Measurements from ENCODE around the gene NEMP1. TPM values are rescaled to one million over a fixed set of nuclear protein-coding genes. Genes with fewer than 3 reads are reported as not detected.

Gene NEMP1
- 19.7 to 23.2 TPM (median 21.8 TPM) in 3 replicates for total RNA-seq

DNA sequence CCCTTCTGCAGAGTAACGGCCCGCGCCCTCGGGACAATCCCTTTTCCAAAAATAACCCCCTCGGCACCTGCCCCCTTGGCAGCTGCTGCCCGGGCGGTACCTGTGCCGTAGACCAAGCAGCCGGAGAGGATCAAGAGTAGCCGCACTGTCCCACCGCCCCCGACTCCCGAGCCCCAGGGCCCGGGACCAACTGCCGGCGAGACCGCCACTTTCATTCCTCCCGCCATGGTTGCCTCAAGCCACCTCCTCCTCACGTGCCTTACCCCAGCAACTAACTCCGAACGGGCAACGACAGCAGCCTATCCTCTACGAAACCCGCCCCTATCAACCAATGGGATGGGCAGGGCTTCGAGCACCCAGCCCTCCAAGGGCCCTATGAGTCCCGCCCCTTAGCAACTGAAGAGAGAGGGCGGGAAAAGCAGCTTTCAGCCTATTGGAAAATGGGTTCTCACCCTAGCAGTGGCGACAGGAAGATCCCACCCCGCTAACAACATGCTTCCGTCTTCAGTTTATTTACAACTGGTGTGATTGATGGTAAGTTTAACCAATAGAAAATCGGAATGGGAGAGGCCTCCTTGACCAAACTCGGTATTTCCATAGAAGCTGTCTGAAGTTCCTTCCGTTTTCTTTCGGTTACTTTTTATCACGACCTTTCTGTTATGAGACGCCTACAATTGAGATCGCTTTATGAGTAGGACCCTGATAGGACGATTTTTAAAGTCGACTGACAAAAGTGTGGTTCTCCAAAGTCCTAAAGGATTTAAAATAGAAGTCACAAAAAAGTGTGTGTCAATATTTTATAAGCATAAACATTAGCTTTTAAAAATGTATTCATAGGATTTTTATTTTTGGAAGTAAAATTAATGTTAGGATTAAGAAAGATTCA lies at the start of gene NEMP1:
TSS of gene NEMP1 (minus strand) at position 273 of the 886 bp plus-strand sequence. CDS start at position 227, 46 bp downstream.
- peaks cover 22% of the 10 kb centered on the region for H3K4me1 Mint-ChIP-seq
- peak; percentile 89 for DNase-seq (ENCODE audit: low spot score in 2 of 2, unreplicated experiment in 2 of 2)
- H3K9me3 Mint-ChIP-seq = no peaks in the 10 kb centered on the region
- peaks cover 4% of the 10 kb centered on the region for H3K36me3 Mint-ChIP-seq
- TF ChIP-seq, protein P1, sequence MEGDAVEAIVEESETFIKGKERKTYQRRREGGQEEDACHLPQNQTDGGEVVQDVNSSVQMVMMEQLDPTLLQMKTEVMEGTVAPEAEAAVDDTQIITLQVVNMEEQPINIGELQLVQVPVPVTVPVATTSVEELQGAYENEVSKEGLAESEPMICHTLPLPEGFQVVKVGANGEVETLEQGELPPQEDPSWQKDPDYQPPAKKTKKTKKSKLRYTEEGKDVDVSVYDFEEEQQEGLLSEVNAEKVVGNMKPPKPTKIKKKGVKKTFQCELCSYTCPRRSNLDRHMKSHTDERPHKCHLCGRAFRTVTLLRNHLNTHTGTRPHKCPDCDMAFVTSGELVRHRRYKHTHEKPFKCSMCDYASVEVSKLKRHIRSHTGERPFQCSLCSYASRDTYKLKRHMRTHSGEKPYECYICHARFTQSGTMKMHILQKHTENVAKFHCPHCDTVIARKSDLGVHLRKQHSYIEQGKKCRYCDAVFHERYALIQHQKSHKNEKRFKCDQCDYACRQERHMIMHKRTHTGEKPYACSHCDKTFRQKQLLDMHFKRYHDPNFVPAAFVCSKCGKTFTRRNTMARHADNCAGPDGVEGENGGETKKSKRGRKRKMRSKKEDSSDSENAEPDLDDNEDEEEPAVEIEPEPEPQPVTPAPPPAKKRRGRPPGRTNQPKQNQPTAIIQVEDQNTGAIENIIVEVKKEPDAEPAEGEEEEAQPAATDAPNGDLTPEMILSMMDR (IDR thresholded peaks at IDR 0.05; ENCODE audit: unreplicated experiment) = no peak
- peak within 1 kb of the TSS; percentile 96 for H3K27ac Mint-ChIP-seq
- no peaks in the 10 kb centered on the region for H3K27me3 Mint-ChIP-seq (ENCODE audit: low read depth)
- peak within 1 kb of the TSS; percentile 97 for H3K4me3 Mint-ChIP-seq

DNA sequence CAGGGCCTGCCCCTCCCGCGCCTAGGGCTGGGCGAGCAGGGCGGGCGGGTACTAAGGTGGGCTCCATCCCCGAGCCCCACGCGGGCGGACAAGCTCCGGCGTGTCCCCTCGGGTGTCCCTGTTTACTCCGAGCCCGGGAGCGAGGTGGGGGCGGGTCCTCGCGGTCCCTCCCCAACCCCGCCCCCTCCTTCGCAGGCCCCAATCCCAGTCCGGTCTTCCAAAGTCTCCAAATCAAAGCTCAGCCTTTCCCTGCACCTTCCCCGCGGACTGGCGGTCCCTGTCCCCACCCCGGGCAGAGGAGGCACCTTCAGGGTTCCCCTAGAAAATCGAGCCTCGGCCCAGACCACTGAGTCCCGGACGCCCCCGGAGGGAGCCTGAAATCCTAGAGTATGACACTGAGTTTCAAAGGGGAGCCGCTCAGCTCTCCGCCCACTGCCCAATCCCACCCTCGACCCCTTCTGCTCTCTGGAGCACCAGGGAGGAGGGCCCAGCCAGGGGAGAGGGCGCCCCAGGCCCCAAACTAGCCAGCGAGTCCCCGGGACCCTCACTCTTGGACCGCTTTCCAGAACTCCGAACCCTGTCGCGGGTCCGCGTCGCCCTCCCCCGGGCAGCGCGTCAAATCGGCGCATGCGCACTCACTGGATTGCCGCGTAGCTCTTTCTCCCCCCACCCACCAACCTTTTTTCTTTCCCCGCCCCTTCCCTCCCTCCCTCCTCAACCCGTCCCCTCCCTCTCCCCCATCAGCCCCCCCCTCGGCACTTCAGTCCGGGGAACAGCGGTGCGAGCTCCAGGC lies 49.3 kb upstream of the NEMP1 start, which contains the start of gene LRP1:
TSS of gene LRP1 (plus strand) at position 758 of the 793 bp plus-strand sequence. CDS start 482 bp downstream, outside the sequence.
- Mint-ChIP-seq H3K4me1 (peaks cover 43% of the 10 kb centered on the region), H3K27me3 (ENCODE audit: low read depth) (no peaks in the 10 kb centered on the region), H3K4me3 (peak within 1 kb of the TSS; percentile 93), H3K27ac (peak within 1 kb of the TSS; percentile 95), H3K36me3 (no peaks in the 10 kb centered on the region), H3K9me3 (no peaks in the 10 kb centered on the region)
- peak; percentile 72 to 88 for DNase-seq (ENCODE audit: low spot score in 2 of 2, unreplicated experiment in 2 of 2)
- TF ChIP-seq, protein P1 (IDR thresholded peaks at IDR 0.05; ENCODE audit: unreplicated experiment) = no peak

GRCh38 chr12:57127101-57127725 lies 48.6 kb upstream of the NEMP1 start:
- Mint-ChIP-seq H3K27ac (peak overlapping the region; percentile 87), H3K36me3 (no peaks in the 10 kb centered on the region), H3K4me3 (peak overlapping the region; percentile 93), H3K4me1 (peaks cover 36% of the 10 kb centered on the region), H3K27me3 (ENCODE audit: low read depth) (no peaks in the 10 kb centered on the region), H3K9me3 (no peaks in the 10 kb centered on the region)
- no peak for DNase-seq (ENCODE audit: low spot score in 2 of 2, unreplicated experiment in 2 of 2)
- TF ChIP-seq, protein P1 (IDR thresholded peaks at IDR 0.05; ENCODE audit: unreplicated experiment) = no peak

DNA sequence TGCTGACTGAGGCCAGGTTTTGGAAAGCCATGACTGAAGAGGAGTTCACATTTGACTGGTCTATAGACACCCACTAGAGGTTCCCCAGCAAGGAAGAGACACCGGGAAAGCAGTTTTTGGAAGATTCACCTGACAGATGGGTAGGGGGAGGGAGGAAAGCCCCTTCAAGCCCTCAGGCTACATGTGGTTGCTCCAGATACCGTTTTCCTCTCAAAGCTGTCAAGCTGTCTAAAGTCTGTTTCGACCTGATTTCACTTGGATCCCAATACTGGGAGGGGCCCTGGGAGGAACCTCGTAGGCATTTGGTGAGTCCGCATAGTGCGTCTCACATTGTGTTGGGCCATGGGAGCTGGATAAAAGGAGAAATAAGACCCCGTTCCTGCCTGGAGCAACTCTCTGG lies 48.0 kb upstream of the NEMP1 start:
- peak overlapping the region; percentile 87 for H3K27ac Mint-ChIP-seq

DNA sequence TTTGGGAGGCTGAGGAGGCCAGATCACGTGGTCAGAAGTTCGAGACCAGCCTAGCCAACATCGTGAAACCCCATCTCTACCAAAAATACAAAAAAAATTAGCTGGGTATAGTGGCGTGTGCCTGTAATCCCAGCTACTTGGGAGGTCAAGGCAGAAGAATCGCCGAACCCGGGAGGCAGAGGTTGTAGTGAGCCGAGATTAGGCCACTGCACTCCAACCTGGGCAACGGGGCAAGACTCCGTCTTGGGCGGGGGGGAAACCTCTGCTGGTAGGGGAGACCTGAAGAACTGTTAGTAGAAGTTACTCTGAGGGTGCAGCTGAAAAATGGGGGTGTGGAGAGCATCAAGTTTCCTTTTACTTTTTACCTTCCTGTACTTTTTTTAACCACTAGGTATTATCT lies 47.5 kb upstream of the NEMP1 start:
- H3K9me3 Mint-ChIP-seq = no peaks in the 10 kb centered on the region
- H3K4me3 Mint-ChIP-seq = no peak overlapping the region
- peaks cover 25% of the 10 kb centered on the region for H3K4me1 Mint-ChIP-seq
- H3K27me3 Mint-ChIP-seq (ENCODE audit: low read depth) = no peaks in the 10 kb centered on the region
- H3K27ac Mint-ChIP-seq = no peak overlapping the region
- no peaks in the 10 kb centered on the region for H3K36me3 Mint-ChIP-seq
- no peak for DNase-seq (ENCODE audit: low spot score in 2 of 2, unreplicated experiment in 2 of 2)
- TF ChIP-seq, protein P1 (IDR thresholded peaks at IDR 0.05; ENCODE audit: unreplicated experiment) = no peak

More for the DNA sequence above, 48.0 kb upstream of the NEMP1 start:
- Mint-ChIP-seq H3K4me3 (peak overlapping the region; percentile 93), H3K36me3 (no peaks in the 10 kb centered on the region), H3K27me3 (ENCODE audit: low read depth) (no peaks in the 10 kb centered on the region), H3K4me1 (peaks cover 30% of the 10 kb centered on the region), H3K9me3 (no peaks in the 10 kb centered on the region)
- TF ChIP-seq, protein P1 (IDR thresholded peaks at IDR 0.05; ENCODE audit: unreplicated experiment) = no peak
- DNase-seq (ENCODE audit: low spot score in 2 of 2, unreplicated experiment in 2 of 2) = no peak

All from mesothelial cell of epicardium (in vitro differentiated cells).